GM21619 (cell line): Measurements from ENCODE around the gene CCDC85B.

ENCODE experiments used
- ATAC-seq: cut with Tn5 transposase; IDR thresholded peaks from one replicate; pipeline ENCODE4 v1.9.1; 2021; ENCODE audit not compliant: unreplicated experiment

CCDC85B gene

GRCh38 chr11:65857500-65857852 lies 33.0 kb upstream of the CCDC85B start:
- no peak for ATAC-seq

GRCh38 chr11:65857853-65858680 lies 32.4 kb upstream of the CCDC85B start, which contains the start of gene CFL1:
Gene CFL1, minus strand, starts transcription at chr11:65858180. Its CDS starts 81 bp downstream, at chr11:65858099.
- peak; percentile 39 for ATAC-seq

DNA sequence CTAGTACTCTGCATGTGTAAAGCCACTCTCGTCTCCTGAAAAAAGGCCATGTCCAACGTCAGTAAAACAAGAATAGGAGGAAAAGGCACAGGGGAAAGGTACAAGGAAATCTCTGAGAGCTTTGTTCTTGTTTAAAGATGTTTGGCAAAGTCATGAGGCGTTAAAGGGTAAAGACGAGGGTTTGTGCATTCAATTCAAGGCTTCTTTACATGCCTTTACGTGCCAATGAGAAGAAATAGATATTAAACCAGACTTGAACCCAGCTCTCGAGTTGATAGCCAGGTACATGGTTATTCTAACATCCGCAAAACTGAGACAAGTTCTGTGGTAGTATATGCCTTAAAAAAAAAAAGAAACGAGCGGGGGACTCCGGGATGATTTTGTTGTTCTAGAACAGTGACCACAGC lies 31.8 kb upstream of the CCDC85B start:
- no peak for ATAC-seq

- ATAC-seq = peak; percentile 49
These were observed 31.2 kb upstream of the CCDC85B start for GRCh38 chr11:65859095-65859811.

- ATAC-seq = no peak
These were observed 30.6 kb upstream of the CCDC85B start for GRCh38 chr11:65859812-65860277.

- ATAC-seq = no peak
These were observed 30.0 kb upstream of the CCDC85B start, which contains the start of gene MUS81 for GRCh38 chr11:65860278-65861164. Gene MUS81, plus strand, starts transcription at chr11:65860433. Its CDS starts 321 bp downstream, at chr11:65860754.

DNA sequence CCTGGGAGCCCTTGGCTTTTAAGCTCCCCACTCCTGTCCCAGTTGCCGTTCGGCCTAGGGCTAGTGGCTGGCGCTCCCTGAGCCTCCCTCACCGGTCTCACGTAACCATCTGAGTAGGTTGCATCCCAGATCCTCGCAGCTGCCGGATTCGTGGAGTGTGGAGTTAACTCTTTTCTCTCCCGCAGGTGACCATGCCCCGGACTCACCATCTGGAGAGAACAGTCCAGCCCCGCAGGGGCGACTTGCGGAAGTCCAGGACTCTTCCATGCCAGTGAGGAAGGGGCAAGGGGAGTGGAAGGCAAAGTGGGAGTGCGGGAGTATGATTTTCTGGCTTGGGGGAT lies 29.3 kb upstream of the CCDC85B start:
- no peak for ATAC-seq

GRCh38 chr11:65861533-65862183 lies 28.8 kb upstream of the CCDC85B start:
- ATAC-seq = no peak

DNA sequence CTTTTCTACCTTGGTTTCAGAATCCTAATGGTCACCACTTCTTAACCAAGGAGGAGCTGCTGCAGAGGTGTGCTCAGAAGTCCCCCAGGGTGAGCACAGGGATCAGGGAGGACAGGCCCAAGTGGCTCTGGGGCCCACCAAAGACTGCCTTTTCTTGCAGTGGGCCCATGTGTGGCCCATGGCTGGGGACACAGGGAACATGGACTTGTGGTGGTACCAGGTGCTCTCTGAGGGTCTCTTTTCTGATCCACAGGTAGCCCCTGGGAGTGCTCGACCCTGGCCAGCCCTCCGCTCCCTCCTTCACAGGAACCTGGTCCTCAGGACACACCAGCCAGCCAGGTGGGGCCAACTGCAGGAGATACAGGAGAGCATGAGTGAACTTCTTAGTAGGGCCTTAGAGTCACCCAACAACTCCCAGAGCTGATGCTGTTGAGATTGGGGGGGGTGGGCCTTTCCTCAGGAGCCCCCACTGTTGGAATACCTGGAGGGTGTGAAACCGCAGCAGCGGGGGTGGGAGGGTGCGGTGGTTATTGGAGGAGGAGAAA lies 28.2 kb upstream of the CCDC85B start:
- no peak for ATAC-seq

- ATAC-seq = no peak
These were observed 27.3 kb upstream of the CCDC85B start for GRCh38 chr11:65862941-65863888.

- ATAC-seq = no peak
These were observed 26.4 kb upstream of the CCDC85B start for GRCh38 chr11:65863889-65864705.

GRCh38 chr11:65864706-65865471 lies 25.6 kb upstream of the CCDC85B start:
- ATAC-seq = no peak

DNA sequence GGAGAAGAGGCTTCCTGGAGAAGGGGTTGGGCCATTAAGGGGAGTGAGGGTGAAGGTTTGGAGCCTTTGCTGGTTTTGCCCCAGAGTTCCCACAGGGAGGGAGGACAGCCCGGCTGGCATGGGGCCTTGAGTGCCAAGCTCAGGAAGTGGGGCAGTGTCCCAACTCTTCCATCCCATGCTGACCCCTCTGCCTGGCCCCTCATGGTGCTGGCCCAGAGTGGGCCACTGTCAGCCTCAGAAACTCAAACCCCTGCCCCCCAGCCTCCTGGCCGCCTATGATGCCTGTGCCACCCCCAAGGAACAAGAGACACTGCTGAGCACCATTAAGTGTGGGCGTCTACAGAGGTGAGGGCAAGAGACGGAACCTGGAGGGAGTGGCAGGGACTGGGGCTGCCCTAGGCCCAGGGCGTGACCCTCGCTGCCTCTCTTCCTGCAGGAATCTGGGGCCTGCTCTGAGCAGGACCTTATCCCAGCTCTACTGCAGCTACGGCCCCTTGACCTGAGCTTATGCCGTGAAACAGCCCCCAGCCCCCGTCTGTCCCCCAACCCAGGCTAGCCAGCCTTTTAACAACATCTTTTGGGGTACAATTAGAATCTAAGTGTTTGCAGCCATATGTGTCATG lies 24.8 kb upstream of the CCDC85B start:
- no peak for ATAC-seq

- no peak for ATAC-seq
These were observed 23.8 kb upstream of the CCDC85B start for GRCh38 chr11:65866509-65867283.

DNA sequence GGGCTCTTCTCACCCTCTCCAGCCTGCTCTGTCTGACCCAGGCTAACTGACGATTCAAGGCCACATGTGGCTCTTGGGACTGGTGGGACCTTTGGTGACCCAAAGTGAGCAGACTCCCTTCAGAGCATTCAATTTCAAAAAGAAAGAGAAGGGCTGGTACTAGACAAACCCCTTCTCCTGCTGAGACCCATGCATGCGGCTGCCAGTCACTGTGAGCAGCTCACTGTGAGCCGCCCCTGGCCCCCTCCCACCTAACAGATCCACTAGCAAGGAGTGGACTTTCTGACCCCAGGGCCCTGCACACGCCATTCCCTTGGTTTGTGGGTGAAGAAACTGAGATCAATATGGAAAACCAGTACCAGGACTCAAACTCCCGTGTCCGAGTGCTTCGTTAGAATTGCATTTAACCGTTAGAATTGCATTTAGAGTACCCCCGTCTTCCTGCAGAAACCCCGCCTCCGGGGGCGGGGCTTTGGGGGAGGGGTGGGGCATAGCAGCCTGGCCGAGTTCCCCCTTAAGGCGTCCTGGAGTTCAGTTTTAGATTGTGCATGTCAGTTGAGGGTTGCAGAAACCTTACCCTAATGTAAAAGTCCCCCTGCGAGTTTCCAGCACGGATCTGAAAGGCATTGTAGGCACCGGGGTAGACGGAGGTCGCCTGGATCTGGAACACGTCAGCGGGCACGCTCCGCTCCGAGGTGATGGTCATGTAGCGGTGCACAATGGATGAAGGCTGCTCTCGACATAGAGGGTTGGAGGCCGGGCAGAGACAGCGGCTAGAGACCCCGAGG lies 23.0 kb upstream of the CCDC85B start:
- ATAC-seq = no peak
